Activated CD4-positive, alpha-beta T cell treated with anti-CD3 and anti-CD28 coated beads, Interleukin-2, amount 10 ng/mL, durations not matched to agents 24 days and 14 days (primary cell): ENCODE measurements around the gene PRKRIP1. TPM values are rescaled to one million over a fixed set of nuclear protein-coding genes. Genes with fewer than 3 reads are reported as not detected.
"Not testable (repeated sequence)": the region's sequence is repeated elsewhere in the genome, so short reads cannot be mapped to it uniquely, and the experiment has no call there.

ENCODE experiments used
- DNase-seq: peaks from one replicate; pipeline ENCODE4 v3.0.0; 2022
- H3K27ac Mint-ChIP-seq: one replicate; pipeline ENCODE4 v1.8.0; 2022; ENCODE audit warnings: mild to moderate bottlenecking, mixed read lengths
- H3K27me3 Mint-ChIP-seq: one replicate; pipeline ENCODE4 v1.8.0; 2022; ENCODE audit warnings: mixed read lengths
- H3K36me3 Mint-ChIP-seq: one replicate; pipeline ENCODE4 v1.8.0; 2022; ENCODE audit warnings: low read depth, mild to moderate bottlenecking, mixed read lengths
- H3K4me1 Mint-ChIP-seq: one replicate; pipeline ENCODE4 v1.8.0; 2021; ENCODE audit warnings: mixed read lengths
- H3K4me3 Mint-ChIP-seq: one replicate; pipeline ENCODE4 v1.8.0; 2022; ENCODE audit warnings: mild to moderate bottlenecking, moderate library complexity, mixed read lengths
- H3K9me3 Mint-ChIP-seq: one replicate; pipeline ENCODE4 v1.8.0; 2021; ENCODE audit warnings: mixed read lengths
- intact Hi-C: fragments of 100-400 bp; cut with micrococcal nuclease; formaldehyde crosslinking; loops from one replicate; pipeline ENCODE4 v1.15.1; 2023
- total RNA-seq: library from RNA; stranded (reverse); gene quantifications from 2 replicates; pipeline ENCODE4 v1.2.3, GENCODE V29; 2022

The PRKRIP1 gene
- total RNA-seq, 1 donor from 2014 or later: 31.7 TPM

DNA sequence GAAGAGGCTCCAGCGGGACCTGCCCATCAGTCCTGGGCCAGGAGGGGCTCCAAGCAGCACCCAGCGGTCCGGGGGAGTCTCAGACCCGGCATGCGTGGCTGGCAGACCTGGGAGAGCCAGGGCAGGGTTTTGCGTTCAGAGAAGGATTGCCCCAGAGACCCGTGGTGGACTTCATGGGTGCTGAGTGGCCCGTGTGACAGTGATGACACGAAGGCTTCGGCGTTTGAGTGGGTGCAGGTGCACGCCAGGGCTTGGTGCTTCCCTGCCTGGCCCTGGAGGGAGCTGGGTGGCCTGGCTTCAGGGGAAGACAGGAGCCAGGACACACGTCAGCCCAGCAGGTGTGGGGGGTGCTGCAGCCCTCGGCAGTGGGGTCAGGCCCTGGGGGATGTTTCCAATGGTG, 51.1 kb downstream of the PRKRIP1 start:
- intact Hi-C loops: no loop called here
- no peak overlapping the region for H3K27ac Mint-ChIP-seq

DNA sequence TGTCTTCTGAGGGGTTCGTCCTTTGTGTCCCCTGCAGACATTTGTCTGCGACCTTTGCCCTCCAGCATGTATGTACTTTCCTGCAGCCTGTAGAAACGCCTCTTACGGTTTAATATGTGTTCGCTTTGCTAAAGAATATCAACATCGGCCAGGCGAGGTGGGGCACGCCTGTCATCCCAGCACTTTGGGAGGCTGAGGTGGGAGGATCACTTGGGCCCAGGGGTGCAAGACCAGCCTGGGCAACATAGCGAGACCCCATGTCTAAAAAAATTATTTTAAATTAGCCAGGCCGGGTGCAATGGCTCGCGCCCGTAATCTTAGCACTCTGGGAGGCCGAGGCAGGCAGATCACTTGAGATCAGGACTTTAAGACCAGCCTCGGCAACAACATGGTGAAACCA, 53.0 kb downstream of the PRKRIP1 start:
- intact Hi-C loops: no loop called here
- H3K4me3 Mint-ChIP-seq: no peak overlapping the region

More for the DNA sequence above, 51.1 kb downstream of the PRKRIP1 start:
- H3K4me1 Mint-ChIP-seq: no peaks in the 10 kb centered on the region
- H3K4me3 Mint-ChIP-seq: no peak overlapping the region
- no peak for DNase-seq
- peaks cover 24% of the 10 kb centered on the region for H3K36me3 Mint-ChIP-seq
- H3K27me3 Mint-ChIP-seq: no peaks in the 10 kb centered on the region
- H3K9me3 Mint-ChIP-seq: no peaks in the 10 kb centered on the region

DNA sequence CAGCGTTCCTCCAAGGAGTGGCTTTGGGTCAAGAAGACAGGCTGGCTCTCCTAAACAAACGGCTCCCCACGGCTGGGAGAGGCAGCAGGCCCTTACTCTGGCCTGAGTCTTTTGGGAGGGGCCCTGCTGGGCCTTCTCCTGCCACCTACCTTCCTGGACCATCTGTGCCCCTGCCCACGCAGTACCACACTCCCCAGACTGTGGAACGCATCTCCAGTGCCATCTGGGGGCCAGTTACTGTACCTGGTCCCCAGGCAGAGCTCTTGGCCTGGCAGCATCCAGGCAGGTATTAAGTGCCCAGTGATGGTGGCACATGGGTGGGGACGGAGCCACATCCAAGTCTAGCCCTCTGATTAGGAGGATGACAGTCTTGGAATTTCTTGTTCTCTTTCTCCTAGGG, 54.1 kb downstream of the PRKRIP1 start:
- Mint-ChIP-seq H3K4me1 (no peaks in the 10 kb centered on the region), H3K27me3 (no peaks in the 10 kb centered on the region), H3K36me3 (peaks cover 21% of the 10 kb centered on the region), H3K9me3 (no peaks in the 10 kb centered on the region), H3K4me3 (no peak overlapping the region), H3K27ac (no peak overlapping the region)
- DNase-seq: peak; percentile 78
- intact Hi-C loops: loop anchor here (1.0 kb wide), 1 partner anchor 46 kb away; no protein-coding TSS in a partner anchor

More for the DNA sequence above, 53.0 kb downstream of the PRKRIP1 start:
- H3K9me3 Mint-ChIP-seq: no peaks in the 10 kb centered on the region
- no peak for DNase-seq
- H3K27ac Mint-ChIP-seq: no peak overlapping the region
- peaks cover 24% of the 10 kb centered on the region for H3K36me3 Mint-ChIP-seq
- no peaks in the 10 kb centered on the region for H3K4me1 Mint-ChIP-seq
- H3K27me3 Mint-ChIP-seq: no peaks in the 10 kb centered on the region

DNA sequence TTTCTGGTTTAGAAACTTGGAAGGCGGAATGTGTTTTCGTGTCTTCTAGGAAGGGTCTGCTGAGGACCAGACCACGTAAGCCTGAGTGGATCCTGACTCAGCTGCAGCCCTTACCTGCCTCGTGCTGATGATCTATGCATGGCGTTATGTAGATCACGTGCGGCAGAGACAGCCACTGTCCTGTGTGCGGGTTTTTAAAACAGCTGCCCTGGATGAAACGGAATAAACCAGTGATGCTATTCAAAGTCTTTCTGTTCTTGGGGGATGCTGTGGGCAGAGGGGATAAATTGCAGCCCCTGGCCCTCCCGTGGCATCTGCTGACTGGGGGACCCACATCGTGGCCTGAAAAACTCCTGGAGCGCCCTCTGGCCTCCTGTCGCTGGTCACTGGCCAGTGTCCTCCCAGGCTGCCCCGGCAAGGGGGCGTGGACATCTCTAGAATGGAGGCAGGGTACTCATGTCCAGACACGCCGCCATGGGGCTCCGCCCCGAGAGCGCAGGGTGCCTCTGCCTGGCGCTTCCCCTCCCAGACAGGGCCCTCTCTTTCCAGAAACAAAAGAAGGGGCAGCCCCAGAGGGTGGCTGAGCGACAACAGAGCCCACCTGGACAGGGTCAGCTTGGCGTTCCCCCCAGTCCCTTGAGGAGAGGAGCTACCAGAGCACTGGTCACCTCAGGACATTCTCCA, 55.4 kb downstream of the PRKRIP1 start:
- no peaks in the 10 kb centered on the region for H3K9me3 Mint-ChIP-seq
- H3K4me1 Mint-ChIP-seq: no peaks in the 10 kb centered on the region
- intact Hi-C loops: no loop called here
- no peaks in the 10 kb centered on the region for H3K27me3 Mint-ChIP-seq
- H3K27ac Mint-ChIP-seq: no peak overlapping the region
- no peak overlapping the region for H3K4me3 Mint-ChIP-seq
- DNase-seq: no peak
- peaks cover 16% of the 10 kb centered on the region for H3K36me3 Mint-ChIP-seq

DNA sequence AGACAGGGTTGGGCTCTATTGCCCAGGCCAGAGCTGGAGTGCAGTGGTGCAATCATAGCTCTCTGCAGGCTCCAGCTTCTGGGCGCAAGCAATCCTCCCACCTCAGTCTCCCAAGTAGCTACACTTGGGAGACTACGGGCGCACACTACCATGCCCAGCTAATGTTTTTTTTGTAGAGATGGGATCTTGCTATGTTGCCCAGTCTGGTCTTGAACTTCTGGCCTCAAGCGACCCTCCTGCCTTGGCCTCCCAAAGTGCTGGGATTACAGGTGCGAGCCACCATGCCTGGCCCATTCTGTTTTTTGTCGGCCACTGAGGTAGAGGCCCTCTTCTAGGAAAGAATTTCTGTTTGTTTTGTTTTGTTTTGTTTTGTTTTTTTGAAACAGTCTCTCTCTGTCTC, 56.3 kb downstream of the PRKRIP1 start:
- Mint-ChIP-seq H3K4me3 (no peak overlapping the region), H3K4me1 (no peaks in the 10 kb centered on the region), H3K36me3 (peaks cover 11% of the 10 kb centered on the region), H3K27me3 (no peaks in the 10 kb centered on the region), H3K27ac (no peak overlapping the region), H3K9me3 (no peaks in the 10 kb centered on the region)
- DNase-seq: no peak
- intact Hi-C loops: no loop called here

DNA sequence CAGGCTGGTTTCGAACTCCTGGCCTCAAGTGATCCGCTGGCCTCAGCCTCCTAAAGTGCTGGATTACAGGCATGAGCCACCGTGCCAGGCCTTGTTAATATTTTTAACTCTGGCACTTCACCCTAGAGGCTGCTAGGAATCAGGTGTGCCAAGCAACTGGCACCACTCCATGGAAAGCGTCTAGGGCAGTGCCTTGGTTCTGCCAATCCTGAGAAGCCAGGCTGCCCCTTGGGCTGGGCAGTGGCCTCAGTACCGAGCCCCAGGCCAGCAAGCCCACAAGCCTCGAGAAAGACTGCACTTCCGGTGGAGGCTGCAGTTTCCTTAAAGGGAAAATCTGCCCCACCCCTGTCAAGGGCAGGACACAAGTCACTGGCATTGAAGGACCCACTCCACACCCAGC, 57.2 kb downstream of the PRKRIP1 start:
- H3K4me3 Mint-ChIP-seq: no peak overlapping the region
- no peak overlapping the region for H3K27ac Mint-ChIP-seq
- intact Hi-C loops: no loop called here
- H3K36me3 Mint-ChIP-seq: peaks cover 13% of the 10 kb centered on the region
- no peak for DNase-seq
- H3K4me1 Mint-ChIP-seq: no peaks in the 10 kb centered on the region
- H3K27me3 Mint-ChIP-seq: no peaks in the 10 kb centered on the region
- no peaks in the 10 kb centered on the region for H3K9me3 Mint-ChIP-seq

DNA sequence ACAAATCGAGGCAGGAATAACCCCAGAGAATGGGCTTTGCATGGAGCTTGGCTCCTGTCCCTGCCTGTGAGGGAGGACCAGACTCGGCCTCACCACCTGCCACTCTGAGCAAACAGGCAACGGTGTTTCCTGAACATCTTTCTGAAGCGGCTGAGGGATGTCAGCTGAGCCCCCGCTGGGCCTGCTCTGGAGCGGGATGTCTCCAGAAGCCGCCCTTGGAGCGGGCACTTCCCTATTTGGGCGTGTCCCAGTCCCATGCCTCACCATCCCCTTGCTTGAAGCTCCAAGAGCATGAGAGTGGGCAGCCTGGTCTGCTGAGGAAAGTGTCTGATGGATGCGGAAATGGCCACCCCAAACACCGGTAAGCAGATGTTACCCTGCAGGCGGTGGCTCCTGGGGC, 58.3 kb downstream of the PRKRIP1 start:
- H3K4me1 Mint-ChIP-seq: no peaks in the 10 kb centered on the region
- H3K9me3 Mint-ChIP-seq: no peaks in the 10 kb centered on the region
- H3K36me3 Mint-ChIP-seq: peaks cover 11% of the 10 kb centered on the region
- intact Hi-C loops: no loop called here
- H3K27ac Mint-ChIP-seq: no peak overlapping the region
- H3K27me3 Mint-ChIP-seq: no peaks in the 10 kb centered on the region
- H3K4me3 Mint-ChIP-seq: no peak overlapping the region
- no peak for DNase-seq

DNA sequence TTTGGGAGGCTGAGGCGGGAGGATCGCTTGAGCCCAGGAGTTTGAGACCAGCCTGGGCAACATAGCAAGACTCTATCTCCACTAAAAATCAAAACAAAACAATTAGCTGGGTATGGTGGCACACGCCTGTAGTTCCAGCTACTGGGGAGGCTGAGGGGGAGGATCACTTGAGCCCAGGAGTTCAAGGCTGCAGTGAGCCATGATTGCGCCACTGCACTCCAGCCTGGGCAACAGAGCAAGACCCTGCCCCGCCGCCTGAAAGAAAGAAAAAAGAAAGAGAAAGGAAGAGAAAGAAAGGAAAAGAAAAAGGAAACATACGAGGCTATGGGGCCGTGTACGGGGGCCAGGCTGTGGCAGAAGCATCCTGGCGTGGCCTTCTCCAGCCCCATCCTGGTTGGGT, 58.8 kb downstream of the PRKRIP1 start:
- H3K27me3 Mint-ChIP-seq, H3K27ac Mint-ChIP-seq, intact Hi-C loops, H3K4me3 Mint-ChIP-seq, H3K4me1 Mint-ChIP-seq, DNase-seq, H3K9me3 Mint-ChIP-seq: not testable (repeated sequence)
- peaks cover 13% of the 10 kb centered on the region for H3K36me3 Mint-ChIP-seq

- no peak overlapping the region for H3K27ac Mint-ChIP-seq
- no peaks in the 10 kb centered on the region for H3K4me1 Mint-ChIP-seq
- DNase-seq: no peak
- H3K9me3 Mint-ChIP-seq: no peaks in the 10 kb centered on the region
- no peaks in the 10 kb centered on the region for H3K27me3 Mint-ChIP-seq
- no peak overlapping the region for H3K4me3 Mint-ChIP-seq
- peaks cover 13% of the 10 kb centered on the region for H3K36me3 Mint-ChIP-seq
- intact Hi-C loops: no loop called here
These were observed 59.4 kb downstream of the PRKRIP1 start for GRCh38 chr7:102455596-102455995.

DNA sequence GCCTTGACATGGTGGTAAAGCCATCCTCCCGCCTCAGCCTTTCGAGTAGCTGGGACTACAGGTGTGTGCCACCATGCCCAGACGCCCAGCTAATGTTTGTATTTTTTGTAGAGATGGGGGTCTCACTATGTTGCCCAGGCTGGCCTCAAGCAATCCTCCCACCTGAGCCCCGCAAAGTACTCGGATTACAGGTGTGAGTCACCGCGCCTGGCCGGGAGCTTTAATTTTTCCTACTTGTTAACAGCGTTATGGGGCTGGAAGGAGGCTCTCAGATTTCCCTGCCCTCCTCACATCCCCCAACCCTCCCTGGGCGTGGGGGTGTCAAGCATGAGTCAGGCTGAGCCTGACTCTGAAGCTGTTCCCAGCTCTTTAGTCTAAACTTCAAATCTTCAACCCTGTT, 60.2 kb downstream of the PRKRIP1 start:
- intact Hi-C loops: no loop called here
- no peak for DNase-seq
- peaks cover 13% of the 10 kb centered on the region for H3K36me3 Mint-ChIP-seq
- H3K4me3 Mint-ChIP-seq: no peak overlapping the region
- no peaks in the 10 kb centered on the region for H3K4me1 Mint-ChIP-seq
- no peaks in the 10 kb centered on the region for H3K9me3 Mint-ChIP-seq
- no peak overlapping the region for H3K27ac Mint-ChIP-seq
- no peaks in the 10 kb centered on the region for H3K27me3 Mint-ChIP-seq

DNA sequence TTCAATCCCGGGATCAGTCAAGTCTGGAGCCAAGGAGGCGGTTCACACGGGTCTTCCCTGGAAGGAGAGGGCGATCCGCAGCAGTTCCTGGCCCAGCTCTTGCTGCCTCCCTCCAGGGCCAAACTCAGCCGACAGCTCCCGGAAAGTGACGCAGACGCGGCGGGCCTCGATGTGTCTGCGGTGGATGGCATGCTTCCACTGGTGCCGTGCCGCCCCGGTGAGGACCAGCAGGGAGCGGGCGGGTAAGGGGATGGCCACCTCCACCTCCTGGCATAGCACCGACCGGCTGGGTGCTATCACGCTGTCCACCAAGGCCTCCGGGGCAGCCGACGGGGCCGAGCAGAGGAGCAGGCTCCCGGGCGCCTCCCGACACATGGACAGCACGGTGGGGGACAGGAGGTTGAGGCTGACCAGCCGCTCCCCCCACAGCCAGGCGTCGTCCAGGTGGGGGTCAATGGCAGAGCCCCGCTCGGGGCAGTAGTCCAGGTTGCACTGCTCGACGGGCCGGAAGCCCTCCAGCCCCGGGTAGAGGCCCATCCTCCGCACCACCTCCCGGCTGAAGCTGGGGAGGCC, 61.3 kb downstream of the PRKRIP1 start:
- Mint-ChIP-seq H3K36me3 (peaks cover 13% of the 10 kb centered on the region), H3K4me1 (peaks cover 2% of the 10 kb centered on the region), H3K4me3 (no peak overlapping the region), H3K9me3 (no peaks in the 10 kb centered on the region), H3K27ac (no peak overlapping the region), H3K27me3 (no peaks in the 10 kb centered on the region)
- intact Hi-C loops: no loop called here
- no peak for DNase-seq

- no peak overlapping the region for H3K4me3 Mint-ChIP-seq
- no peak for DNase-seq
- peaks cover 13% of the 10 kb centered on the region for H3K4me1 Mint-ChIP-seq
- H3K9me3 Mint-ChIP-seq: no peaks in the 10 kb centered on the region
- no peak overlapping the region for H3K27ac Mint-ChIP-seq
- peaks cover 16% of the 10 kb centered on the region for H3K36me3 Mint-ChIP-seq
- H3K27me3 Mint-ChIP-seq: no peaks in the 10 kb centered on the region
- intact Hi-C loops: no loop called here
These were observed 63.2 kb downstream of the PRKRIP1 start for GRCh38 chr7:102459221-102459844.

DNA sequence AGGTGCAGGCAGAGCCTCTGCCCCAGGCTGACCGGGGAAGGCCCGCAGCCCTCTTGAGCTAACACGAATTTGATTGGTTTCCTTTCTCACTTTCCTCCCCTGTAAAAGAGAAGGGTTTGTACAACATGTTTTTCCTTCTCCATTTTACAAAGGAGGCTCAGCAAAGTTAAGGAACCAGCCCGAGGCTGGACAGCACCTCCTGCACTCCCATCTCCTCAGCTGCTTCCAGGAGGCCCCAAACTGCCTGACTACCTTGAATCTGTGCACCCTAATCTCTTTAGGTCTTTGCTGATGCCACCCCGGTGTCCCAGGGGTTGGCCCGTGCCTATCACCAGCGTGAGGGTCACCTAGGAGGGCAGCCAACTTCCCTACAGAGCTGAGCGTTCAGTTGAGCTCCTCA, 64.3 kb downstream of the PRKRIP1 start:
- Mint-ChIP-seq H3K9me3 (no peaks in the 10 kb centered on the region), H3K4me3 (no peak overlapping the region), H3K4me1 (peaks cover 13% of the 10 kb centered on the region), H3K27me3 (no peaks in the 10 kb centered on the region), H3K36me3 (peaks cover 14% of the 10 kb centered on the region), H3K27ac (peak overlapping the region; percentile 11)
- intact Hi-C loops: loop anchor here (10.0 kb wide), 1 partner anchor 176 kb away; the partner anchor contains the start of gene SH2B2
- DNase-seq: no peak

DNA sequence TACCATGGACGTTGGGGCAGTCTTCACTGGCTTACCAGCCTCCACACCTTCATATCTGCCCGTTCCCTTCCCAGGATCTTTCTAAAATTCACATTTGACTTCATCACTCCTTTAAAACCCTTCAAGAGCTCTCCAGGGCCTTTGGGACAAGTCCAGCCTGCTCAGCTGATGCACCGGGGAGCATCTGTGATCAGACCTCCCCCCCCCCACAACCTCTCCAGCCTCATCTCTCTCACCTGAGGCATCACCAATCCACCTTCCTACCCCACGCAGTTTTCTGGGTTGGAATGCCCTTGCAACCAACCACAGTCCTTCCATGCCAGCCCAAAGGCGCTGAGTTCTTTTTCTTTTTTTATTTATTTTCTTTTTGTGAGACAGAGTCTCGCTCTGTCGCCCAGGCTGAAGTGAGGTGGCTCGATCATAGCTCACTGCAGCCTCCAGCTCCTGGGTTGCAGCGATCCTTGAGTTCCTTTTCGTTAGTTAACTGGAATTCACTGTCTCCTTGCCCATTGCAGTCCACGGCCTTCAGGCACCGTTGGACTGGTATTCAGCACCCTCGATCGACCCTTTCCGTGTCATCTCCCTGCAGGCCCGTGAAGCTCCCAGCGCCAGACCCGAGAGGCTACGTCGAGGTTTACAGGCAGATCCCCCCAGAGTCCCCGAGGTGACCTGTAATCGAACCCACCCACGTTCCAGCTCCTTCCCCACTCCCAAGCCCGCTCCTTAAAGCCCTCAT, 67.8 kb downstream of the PRKRIP1 start:
- intact Hi-C loops: loop anchor here (1.0 to 10.0 kb wide), 4 partner anchors 37 to 179 kb away; partner anchors contain the start of genes PRKRIP1 and SH2B2
- Mint-ChIP-seq H3K4me1 (peaks cover 24% of the 10 kb centered on the region), H3K4me3 (peak overlapping the region; percentile 95), H3K27me3 (no peaks in the 10 kb centered on the region), H3K9me3 (no peaks in the 10 kb centered on the region), H3K36me3 (peaks cover 9% of the 10 kb centered on the region), H3K27ac (peak overlapping the region; percentile 85)
- DNase-seq: no peak
